Gastroesophageal sphincter (tissue), 3 donors: Measurements from ENCODE around the gene FAM111A.

Experiments
- POLR2A ChIP-seq, 2 donors: fragments of 450-650 bp; IDR thresholded peaks; one replicate each; pipeline ENCODE4 v1.6.1; 2017; ENCODE audit warnings: antibody characterized with exemption in 2 of 2, mild to moderate bottlenecking in 2 of 2, moderate library complexity in 1 of 2
- POLR2AphosphoS5 ChIP-seq: sonication (generic); formaldehyde crosslinking; IDR thresholded peaks from one replicate; pipeline ENCODE4 v1.6.1; 2017; ENCODE audit warnings: antibody characterized with exemption
- TF ChIP-seq, protein P1 (sequence below), 4 experiments: fragments of 200-600 bp in 2 of 4; fragments of 450-650 bp in 2 of 4; sonication (generic) in 1 of 4; IDR thresholded peaks; one replicate each; pipeline ENCODE4 v1.5.1; 2017 to 2019; ENCODE audit warnings: antibody characterized with exemption in 4 of 4, mild to moderate bottlenecking in 2 of 4, moderate library complexity in 2 of 4

DNA sequence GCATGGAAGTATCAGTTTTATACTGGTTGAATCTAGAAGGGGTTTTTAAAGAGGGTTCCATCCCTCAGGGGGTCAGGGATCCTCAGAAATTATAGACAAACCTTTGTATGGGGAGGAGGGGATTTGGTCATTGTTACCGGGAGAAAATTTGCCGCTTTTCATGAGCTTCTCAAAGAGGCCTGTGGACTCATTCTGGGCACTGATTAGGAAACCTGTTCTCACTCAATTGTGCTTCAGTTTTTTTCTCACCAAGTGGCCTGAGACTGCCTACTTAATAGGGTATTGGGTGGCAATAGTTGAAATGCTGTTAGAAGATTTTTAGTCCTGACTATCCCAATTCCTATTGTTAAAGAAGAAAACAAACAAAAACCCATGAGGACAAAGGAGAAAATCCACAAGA lies 56.1 kb downstream of the FAM111A start:
- TF ChIP-seq, protein P1, sequence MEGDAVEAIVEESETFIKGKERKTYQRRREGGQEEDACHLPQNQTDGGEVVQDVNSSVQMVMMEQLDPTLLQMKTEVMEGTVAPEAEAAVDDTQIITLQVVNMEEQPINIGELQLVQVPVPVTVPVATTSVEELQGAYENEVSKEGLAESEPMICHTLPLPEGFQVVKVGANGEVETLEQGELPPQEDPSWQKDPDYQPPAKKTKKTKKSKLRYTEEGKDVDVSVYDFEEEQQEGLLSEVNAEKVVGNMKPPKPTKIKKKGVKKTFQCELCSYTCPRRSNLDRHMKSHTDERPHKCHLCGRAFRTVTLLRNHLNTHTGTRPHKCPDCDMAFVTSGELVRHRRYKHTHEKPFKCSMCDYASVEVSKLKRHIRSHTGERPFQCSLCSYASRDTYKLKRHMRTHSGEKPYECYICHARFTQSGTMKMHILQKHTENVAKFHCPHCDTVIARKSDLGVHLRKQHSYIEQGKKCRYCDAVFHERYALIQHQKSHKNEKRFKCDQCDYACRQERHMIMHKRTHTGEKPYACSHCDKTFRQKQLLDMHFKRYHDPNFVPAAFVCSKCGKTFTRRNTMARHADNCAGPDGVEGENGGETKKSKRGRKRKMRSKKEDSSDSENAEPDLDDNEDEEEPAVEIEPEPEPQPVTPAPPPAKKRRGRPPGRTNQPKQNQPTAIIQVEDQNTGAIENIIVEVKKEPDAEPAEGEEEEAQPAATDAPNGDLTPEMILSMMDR (IDR thresholded peaks at IDR 0.05), result no peak
- TF ChIP-seq POLR2A (IDR thresholded peaks at IDR 0.05) (no peak), POLR2AphosphoS5 (no peak)
